ENCODE measurements around the gene MTUS2.

MTUS2 gene

GRCh38 chr13:28820099-28821051 lies at the start of gene MTUS2:
MTUS2 (plus strand) TSS chr13:28820339.
- peak; percentile 47 for DNase-seq

DNA sequence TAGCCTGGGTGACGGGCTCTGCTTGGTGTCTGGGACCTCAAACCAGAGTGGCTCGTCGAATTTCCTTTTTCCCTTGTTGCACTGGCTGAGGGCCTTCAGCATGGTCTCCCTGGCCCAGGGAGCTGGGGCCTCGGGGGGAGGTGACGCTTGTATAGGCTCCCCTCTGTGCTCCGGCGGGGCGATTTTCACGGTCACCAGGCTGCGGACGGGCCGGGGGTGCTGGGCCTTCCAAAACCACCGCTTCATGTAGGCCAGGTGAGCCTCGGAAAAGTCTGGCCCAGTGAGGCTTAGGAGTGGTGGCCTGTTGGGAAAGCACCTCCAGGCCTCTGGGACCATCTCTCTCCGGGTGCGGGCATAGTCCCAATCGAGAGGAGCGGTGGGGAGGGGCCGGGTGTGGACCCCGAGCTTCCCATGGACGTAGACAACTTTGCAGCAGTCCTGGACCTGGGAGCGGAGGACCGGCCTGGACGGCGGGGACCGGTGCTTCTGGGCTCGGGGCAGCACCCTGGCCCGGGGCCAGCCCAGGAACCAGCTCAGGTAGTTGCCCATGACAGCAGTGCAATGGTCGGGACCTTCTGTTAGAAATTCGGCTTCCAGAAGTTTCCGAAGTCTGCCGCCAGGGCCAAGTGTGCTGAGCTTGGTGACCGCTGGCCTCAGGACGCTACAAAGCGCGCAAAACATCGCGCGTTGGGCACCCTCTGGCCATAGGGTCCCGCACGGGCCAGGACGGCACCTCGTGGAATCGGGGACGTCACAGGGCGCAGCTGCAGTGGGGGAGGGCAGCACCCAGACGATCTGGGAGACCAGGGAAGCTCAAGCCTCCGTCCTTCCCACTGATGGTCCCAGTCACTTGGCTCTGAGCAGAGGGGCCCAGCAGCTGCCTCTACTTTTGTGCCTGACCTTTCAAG lies 41.6 kb upstream of the MTUS2 start:
- DNase-seq = no peak

GRCh38 chr13:28792992-28793391 lies 27.1 kb upstream of the MTUS2 start:
- DNase-seq = no peak

DNA sequence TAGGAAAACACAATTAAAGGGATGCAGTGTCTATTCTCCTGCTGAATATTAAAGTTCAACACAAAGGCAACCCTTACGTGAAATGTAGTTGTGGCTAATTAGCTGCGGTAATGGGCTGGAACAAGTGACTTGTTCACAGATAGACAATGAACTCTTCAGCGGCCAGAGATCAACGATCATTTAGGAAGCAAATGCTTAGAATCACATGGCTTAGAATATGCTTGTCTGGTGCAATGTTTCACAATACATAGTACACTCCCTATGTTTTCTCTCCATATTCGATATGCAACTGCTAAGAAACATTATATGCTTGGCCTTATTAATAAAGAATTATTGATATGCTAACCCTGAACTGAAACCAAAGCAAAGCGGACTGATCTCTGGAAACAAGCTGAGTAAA lies 25.7 kb upstream of the MTUS2 start:
- DNase-seq = no peak

- DNase-seq = no peak
These were observed 23.2 kb upstream of the MTUS2 start for GRCh38 chr13:28796938-28797257.

DNA sequence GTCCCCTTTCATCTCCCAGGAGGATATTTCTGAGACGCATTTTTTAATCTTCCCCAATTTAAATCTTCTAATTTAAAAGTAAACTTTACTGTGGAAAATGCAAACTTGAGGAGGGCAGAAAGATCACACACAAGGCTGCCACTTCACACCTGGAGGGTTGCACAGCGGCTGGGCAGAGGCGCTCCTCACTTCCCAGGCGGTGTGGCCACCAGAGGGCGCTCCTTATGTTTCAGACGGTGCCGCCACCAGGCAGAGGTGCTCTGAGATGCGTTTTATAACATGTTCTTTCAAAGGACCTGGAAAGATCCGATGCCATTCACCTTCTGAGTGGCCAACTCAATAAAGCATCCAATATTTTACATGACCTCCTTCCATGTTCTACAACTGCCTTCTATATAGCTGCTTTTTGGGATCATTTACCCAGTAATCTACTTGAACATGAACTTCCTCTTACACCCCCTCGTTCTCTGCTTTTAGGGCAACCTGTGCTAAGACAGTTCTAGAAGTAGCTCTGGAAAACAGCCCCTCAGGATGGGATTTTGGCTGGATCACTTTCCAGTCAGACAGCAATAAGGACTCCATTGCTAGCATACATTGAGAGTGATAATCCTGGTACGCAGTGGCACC lies 14.8 kb upstream of the MTUS2 start:
- DNase-seq = no peak

GRCh38 chr13:28817204-28817603 lies 2.9 kb upstream of the MTUS2 start:
- DNase-seq = no peak

- DNase-seq = no peak
These were observed 951 bp upstream of the MTUS2 start for GRCh38 chr13:28819046-28819730.

GRCh38 chr13:28819735-28820098 lies 422 bp upstream of the MTUS2 start:
- DNase-seq = no peak

DNA sequence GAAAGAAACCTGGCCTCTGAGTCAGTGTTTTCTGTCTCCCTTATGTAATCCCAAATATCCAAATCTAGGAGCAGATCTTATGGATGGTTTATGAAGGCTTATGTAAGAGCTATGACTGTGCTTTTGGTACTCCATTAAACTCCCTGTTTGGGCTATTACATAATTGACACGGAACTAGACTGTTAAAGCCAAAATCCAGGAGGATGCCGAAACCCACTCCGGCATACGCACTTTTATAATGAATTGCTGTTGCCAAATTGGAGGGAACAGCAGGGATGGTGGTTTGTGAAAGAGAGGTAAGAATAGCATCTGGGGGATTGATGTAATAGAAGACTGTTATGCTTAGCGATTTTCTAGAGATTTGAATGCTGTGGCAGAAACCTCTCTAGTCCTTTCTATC lies 2.0 kb downstream of the MTUS2 start:
- DNase-seq = no peak

DNA sequence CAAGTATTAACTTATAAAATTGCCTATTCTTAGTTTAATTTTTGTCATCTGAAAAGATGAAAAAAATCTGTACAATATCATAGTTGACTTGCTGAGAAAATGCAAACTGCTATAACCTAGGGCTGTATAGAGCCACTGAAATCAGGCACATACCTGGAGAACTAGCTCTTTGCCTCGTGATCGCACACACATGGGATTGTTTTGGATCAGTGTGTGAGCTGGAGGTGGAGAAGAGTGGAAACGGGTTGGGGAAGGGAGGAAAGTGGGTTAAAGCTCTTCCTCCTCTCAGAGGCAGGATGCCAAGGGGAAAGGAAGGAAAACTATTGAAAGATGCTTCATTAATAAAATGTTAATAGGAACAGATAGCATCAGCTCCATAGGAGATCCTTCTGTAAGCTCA lies 2.7 kb downstream of the MTUS2 start:
- no peak for DNase-seq

- DNase-seq = no peak
These were observed 5.2 kb downstream of the MTUS2 start for GRCh38 chr13:28825379-28825778.

DNA sequence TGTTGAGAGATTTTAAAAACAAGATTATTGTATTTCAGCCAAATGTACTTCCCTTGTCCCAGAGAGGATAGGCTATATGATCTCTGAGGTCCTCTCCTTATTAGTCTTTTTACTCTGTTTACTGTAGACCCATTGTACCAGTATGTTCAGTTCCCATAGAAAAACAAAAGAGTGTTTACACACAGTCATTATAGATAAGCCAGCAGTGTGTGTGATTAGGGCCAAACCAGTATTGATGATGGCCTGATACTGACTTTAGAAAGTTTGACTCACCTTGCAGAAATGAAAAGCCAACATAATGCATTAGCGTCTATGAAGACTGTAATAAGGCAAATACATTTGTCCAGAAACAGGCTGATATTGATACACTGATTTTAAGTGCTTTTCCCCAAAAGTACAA lies 6.2 kb downstream of the MTUS2 start:
- no peak for DNase-seq

- DNase-seq = no peak
These were observed 10.4 kb downstream of the MTUS2 start for GRCh38 chr13:28830580-28830979.

DNA sequence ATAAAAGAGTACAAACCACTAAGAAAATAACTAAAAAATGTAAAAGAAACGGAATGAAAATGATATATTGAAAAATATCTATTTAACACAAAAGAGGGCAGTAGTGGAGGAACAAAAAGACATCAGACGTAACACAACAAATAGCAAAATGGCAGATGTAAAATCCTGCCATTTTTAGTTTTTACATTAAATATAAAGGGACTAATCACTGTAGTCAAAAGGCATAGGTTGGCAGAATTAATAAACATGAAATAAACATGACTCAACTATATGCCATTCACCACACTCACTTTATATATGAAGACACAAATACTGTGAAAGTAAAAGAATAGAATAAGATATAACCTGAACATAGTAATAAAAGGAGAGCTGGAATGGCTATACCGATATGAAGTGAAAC lies 11.0 kb downstream of the MTUS2 start:
- no peak for DNase-seq

DNA sequence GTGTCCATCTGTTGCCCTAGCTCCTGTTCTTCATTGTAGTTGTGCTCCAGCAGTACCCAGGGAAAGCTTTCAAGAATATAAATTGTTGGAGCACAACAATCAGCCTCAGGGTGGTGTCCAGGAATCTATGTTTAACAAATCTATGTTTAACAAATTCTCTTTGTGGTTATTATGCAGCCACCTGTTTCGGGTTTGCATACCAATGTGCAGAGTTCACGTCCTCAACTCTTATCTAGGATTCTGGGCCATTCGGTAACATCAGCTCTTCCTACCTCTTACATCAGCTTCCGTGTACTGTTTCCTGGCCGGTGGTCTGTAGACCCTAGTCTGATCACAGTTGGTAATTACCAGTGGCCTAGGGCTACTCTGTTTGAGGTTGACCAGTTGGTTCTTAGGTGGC lies 17.0 kb downstream of the MTUS2 start:
- no peak for DNase-seq

DNA sequence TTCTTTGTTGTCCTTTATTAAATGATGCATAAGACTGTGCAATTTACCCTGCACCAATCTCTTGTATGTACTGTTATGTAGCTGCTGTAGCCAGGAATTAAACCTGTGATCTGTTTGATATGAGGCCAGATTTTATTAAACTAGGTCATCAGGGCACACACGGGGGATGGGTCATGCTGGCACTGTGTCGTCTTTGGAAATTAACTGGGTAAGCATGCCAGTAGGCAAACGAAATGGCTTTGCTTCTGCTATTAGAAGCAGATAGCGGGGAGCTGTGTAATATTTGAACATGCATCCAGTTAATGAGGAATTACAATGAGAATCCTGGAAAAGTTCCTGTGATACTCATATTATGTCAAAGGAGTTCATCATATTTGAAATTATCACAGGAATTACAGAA lies 23.5 kb downstream of the MTUS2 start:
- no peak for DNase-seq

DNA sequence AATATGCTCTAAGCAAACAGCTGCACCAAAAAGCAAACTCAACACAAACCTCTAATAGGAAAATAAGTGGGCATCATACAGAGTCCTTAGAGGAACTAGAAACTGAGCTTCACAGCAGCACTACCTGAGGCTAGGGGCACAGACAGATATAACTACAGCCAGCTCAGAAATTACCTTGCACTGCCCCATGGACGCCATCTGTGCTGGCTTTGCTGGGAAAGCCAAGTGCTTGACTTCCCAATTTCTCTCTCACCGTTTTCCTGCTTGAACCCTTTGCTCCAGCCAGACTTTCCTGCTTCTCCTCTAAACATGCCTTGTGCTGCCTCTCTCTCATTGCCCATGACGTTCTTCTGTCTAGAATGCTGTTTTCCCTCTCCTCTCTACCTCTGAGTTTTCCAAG lies 29.3 kb downstream of the MTUS2 start:
- DNase-seq = no peak

DNA sequence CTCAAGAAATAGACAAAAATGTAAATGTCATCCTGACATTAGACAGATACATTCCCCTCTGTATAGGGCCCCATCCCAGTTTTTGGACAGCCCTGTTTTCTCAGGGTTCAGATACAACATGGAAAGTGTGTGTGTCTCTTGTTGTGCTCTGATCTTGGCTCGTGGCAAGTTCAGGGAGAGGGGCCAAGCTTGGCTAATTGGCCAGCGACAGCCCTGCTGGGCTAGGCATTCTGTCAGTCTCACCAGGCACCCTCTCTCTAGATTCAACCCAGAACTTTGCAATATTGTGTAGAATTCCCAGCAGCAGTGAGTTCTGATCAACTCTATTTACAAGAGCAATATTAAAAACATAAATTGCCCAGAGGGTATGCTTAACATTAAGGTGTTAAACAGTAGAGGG lies 30.1 kb downstream of the MTUS2 start:
- no peak for DNase-seq

GRCh38 chr13:28851422-28851821 lies 31.3 kb downstream of the MTUS2 start:
- DNase-seq = no peak

DNA sequence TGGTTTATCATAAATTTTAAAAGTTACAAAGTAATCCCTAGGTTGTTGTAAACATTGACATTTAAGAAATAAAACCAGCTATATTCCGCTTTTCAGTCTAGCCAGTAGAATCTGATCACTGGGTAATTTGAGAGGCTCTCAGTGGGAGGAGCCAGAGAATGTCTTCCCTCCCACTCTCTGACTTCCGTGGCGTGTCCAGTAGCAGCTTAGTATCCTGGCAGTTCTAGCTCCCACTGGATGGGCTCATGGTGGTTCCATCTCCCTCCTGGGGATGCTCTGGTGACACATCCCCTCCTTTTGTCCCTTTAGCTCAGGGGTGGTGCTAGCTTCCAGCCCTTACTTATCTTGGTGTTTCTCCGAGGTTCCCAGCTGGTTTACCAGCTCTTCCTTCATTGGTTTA lies 34.5 kb downstream of the MTUS2 start:
- DNase-seq = no peak

DNA sequence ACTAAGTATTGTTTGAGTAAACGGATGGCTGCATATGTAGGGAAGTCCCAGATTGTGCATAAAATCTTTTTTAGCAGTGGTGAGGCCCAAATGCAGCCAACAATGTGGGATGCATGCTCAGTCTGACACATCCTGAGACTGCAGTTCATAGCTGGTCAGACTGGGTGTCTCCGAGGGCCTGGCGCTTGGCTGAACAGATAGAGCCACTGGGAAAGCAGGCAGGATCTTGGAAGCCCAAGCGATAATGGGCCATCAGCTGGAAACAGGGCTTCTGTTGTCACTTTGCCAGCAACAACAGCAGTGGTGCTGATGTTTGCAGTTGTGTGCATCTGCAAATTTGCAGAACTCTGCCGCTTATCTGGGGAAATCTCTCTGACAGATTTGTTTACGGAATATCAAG lies 36.1 kb downstream of the MTUS2 start:
- no peak for DNase-seq

DNA sequence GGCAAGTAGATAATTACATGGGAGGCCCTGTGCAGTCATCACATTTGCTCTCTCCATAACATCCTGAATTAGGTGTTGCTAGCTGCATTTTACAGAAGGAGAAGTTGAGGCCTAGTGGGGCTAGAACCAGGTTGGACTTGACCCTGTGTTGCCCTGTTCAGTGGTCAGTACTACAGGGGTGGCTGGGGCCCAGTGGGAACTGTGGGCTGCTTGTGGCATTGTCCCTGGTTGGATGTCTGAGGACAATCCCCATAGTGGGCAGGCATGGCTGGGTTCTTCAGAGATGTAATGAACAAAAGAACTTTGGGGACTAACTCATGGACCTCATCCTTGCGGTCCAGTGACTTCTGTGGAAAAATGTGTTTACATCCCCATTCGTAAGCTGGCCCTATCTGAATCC lies 38.9 kb downstream of the MTUS2 start:
- no peak for DNase-seq
